NCI-H446 (cell line): Measurements from ENCODE around the gene DNAH2.
A peak's percentile ranks its signal among the peaks of the same experiment; 100 is the strongest.

ENCODE experiments used
- DNase-seq, 2 experiments: peaks; one replicate each; lab custom pipeline; 2025; lab: John Stamatoyannopoulos, UW

The DNAH2 gene

GRCh38 chr17:7875804-7876370, 158.3 kb downstream of the DNAH2 start:
- DNase-seq, result no peak

GRCh38 chr17:7878234-7878633, 160.7 kb downstream of the DNAH2 start:
- DNase-seq, result no peak

GRCh38 chr17:7880076-7880868, 162.7 kb downstream of the DNAH2 start:
- no peak for DNase-seq

GRCh38 chr17:7881276-7882054, 163.9 kb downstream of the DNAH2 start:
- DNase-seq, result peak; percentile 60 to 83

GRCh38 chr17:7882068-7882467, 164.5 kb downstream of the DNAH2 start:
- DNase-seq, result no peak

GRCh38 chr17:7882629-7883028, 165.1 kb downstream of the DNAH2 start:
- no peak for DNase-seq
